WTC11 (cell line): ENCODE data around the gene CHRNB1. TPM values are rescaled to one million over a fixed set of nuclear protein-coding genes. Genes with fewer than 3 reads are reported as not detected.

Experiments
- ATAC-seq: fragments of 200-7000 bp; cut with Tn5 transposase; 2 replicates; pipeline ENCODE4 v1.10.0; 2021; ENCODE audit warnings: mild to moderate bottlenecking, moderate library complexity
- CTCF ChIA-PET: fragments of 300-600 bp; sonication (Branson Sonifier 250); formaldehyde crosslinking; loops from one replicate; lab custom pipeline; 2021; ENCODE audit warnings: antibody characterized with exemption; lab: Charles Lee
- POLR2A ChIA-PET: fragments of 350-600 bp; sonication (Branson Sonifier 250); formaldehyde crosslinking; loops from one replicate; lab custom pipeline; 2021; ENCODE audit warnings: antibody characterized with exemption; lab: Charles Lee
- DNase-seq: peaks from one replicate; pipeline ENCODE4 v3.0.0; 2021; ENCODE audit warnings: low spot score
- H3K27ac Mint-ChIP-seq: 2 replicates; pipeline ENCODE4 v1.8.0; 2021; ENCODE audit warnings: mixed read lengths
- H3K27me3 Mint-ChIP-seq: 2 replicates; pipeline ENCODE4 v1.8.0; 2021; ENCODE audit warnings: low read depth, mild to moderate bottlenecking, moderate library complexity, mixed read lengths
- H3K36me3 Mint-ChIP-seq: 2 replicates; pipeline ENCODE4 v1.8.0; 2021; ENCODE audit warnings: mixed read lengths
- H3K4me1 Mint-ChIP-seq: 2 replicates; pipeline ENCODE4 v1.8.0; 2022; ENCODE audit warnings: mixed read lengths
- H3K4me3 Mint-ChIP-seq: 2 replicates; pipeline ENCODE4 v1.8.0; 2021; ENCODE audit warnings: mild to moderate bottlenecking, moderate library complexity, mixed read lengths
- H3K9me3 Mint-ChIP-seq: 2 replicates; pipeline ENCODE4 v1.8.0; 2021; ENCODE audit warnings: mixed read lengths
- ATF1 ChIP-seq: sonication (generic); formaldehyde crosslinking; IDR thresholded peaks from 2 replicates; pipeline ENCODE4 v1.8.1; 2023; ENCODE audit warnings: mild to moderate bottlenecking, moderate library complexity, missing genetic modification reagents
- ESRRA ChIP-seq: sonication (generic); formaldehyde crosslinking; IDR thresholded peaks from 2 replicates; pipeline ENCODE4 v1.8.1; 2022; ENCODE audit warnings: mild to moderate bottlenecking, missing genetic modification reagents, borderline replicate concordance
- ETV6 ChIP-seq: sonication (generic); formaldehyde crosslinking; IDR thresholded peaks from 2 replicates; pipeline ENCODE4 v1.8.1; 2022; ENCODE audit warnings: mild to moderate bottlenecking, missing genetic modification reagents
- FOXP1 ChIP-seq: sonication (generic); formaldehyde crosslinking; IDR thresholded peaks from 2 replicates; pipeline ENCODE4 v1.8.0; 2022; ENCODE audit warnings: missing genetic modification reagents, mild to moderate bottlenecking, moderate library complexity, borderline replicate concordance
- HMGA2 ChIP-seq: fragments of 250-450 bp; sonication (Bioruptor Pico); IDR thresholded peaks from 2 replicates; pipeline ENCODE4 v1.4.0; 2021; ENCODE audit warnings: mild to moderate bottlenecking, moderate library complexity
- KAT7 ChIP-seq: sonication (generic); formaldehyde crosslinking; IDR thresholded peaks from 2 replicates; pipeline ENCODE4 v1.8.1; 2023; ENCODE audit warnings: missing genetic modification reagents, mild to moderate bottlenecking, borderline replicate concordance
- PRRX2 ChIP-seq: fragments of 250-450 bp; sonication (Bioruptor Pico); IDR thresholded peaks from 2 replicates; pipeline ENCODE4 v1.8.0; 2021; ENCODE audit warnings: mild to moderate bottlenecking
- SP1 ChIP-seq: sonication (generic); formaldehyde crosslinking; conservative IDR thresholded peaks from 2 replicates; pipeline ENCODE4 v1.8.1; 2022; ENCODE audit warnings: missing genetic modification reagents
- TCF7 ChIP-seq: sonication (generic); formaldehyde crosslinking; IDR thresholded peaks from 2 replicates; pipeline ENCODE4 v1.8.0; 2022; ENCODE audit warnings: mild to moderate bottlenecking, low read depth, missing genetic modification reagents, moderate library complexity
- ZNF317 ChIP-seq: sonication (generic); formaldehyde crosslinking; IDR thresholded peaks from 2 replicates; pipeline ENCODE4 v1.8.1; 2023; ENCODE audit warnings: low read depth, mild to moderate bottlenecking, moderate library complexity, missing genetic modification reagents, borderline replicate concordance
- ZNF416 ChIP-seq: fragments of 250-450 bp; sonication (Bioruptor Pico); IDR thresholded peaks from 2 replicates; pipeline ENCODE4 v1.9.0; 2021; ENCODE audit warnings: mild to moderate bottlenecking, inconsistent platforms
- total RNA-seq: library from RNA; stranded (reverse); gene quantifications from 3 replicates; pipeline ENCODE4 v1.2.3, GENCODE V29; 2021
- TF ChIP-seq, protein P1 (sequence below): sonication (generic); formaldehyde crosslinking; IDR thresholded peaks from 2 replicates; pipeline ENCODE4 v1.8.1; 2023; ENCODE audit warnings: mild to moderate bottlenecking, missing genetic modification reagents
- TF ChIP-seq, protein P2 (sequence below): sonication (generic); formaldehyde crosslinking; IDR thresholded peaks from 2 replicates; pipeline ENCODE4 v1.8.1; 2022; ENCODE audit warnings: mild to moderate bottlenecking, moderate library complexity, missing genetic modification reagents
- TF ChIP-seq, protein P3 (sequence below): sonication (generic); formaldehyde crosslinking; IDR thresholded peaks from 2 replicates; pipeline ENCODE4 v1.8.1; 2023; ENCODE audit warnings: mild to moderate bottlenecking, moderate library complexity, missing genetic modification reagents
- TF ChIP-seq, protein P4 (sequence below): fragments of 250-450 bp; sonication (Bioruptor Pico); IDR thresholded peaks from 2 replicates; pipeline ENCODE4 v1.9.0; 2021; ENCODE audit warnings: mild to moderate bottlenecking, borderline replicate concordance
- TF ChIP-seq, protein P5 (sequence below): fragments of 250-450 bp; sonication (Bioruptor Pico); IDR thresholded peaks from 2 replicates; pipeline ENCODE4 v1.9.0; 2021; ENCODE audit warnings: moderate library complexity, mild to moderate bottlenecking, inconsistent platforms, borderline replicate concordance
- TF ChIP-seq, protein P6 (sequence below): sonication (generic); formaldehyde crosslinking; IDR thresholded peaks from 2 replicates; pipeline ENCODE4 v1.8.0; 2023; ENCODE audit warnings: missing genetic modification reagents, mild to moderate bottlenecking, borderline replicate concordance
- TF ChIP-seq, protein P7 (sequence below): sonication (generic); formaldehyde crosslinking; IDR thresholded peaks from 2 replicates; pipeline ENCODE4 v1.8.0; 2023; ENCODE audit warnings: mild to moderate bottlenecking, missing genetic modification reagents

CHRNB1 gene
- total RNA-seq, 1 experiment from 2014 or later: 16.0 TPM

DNA sequence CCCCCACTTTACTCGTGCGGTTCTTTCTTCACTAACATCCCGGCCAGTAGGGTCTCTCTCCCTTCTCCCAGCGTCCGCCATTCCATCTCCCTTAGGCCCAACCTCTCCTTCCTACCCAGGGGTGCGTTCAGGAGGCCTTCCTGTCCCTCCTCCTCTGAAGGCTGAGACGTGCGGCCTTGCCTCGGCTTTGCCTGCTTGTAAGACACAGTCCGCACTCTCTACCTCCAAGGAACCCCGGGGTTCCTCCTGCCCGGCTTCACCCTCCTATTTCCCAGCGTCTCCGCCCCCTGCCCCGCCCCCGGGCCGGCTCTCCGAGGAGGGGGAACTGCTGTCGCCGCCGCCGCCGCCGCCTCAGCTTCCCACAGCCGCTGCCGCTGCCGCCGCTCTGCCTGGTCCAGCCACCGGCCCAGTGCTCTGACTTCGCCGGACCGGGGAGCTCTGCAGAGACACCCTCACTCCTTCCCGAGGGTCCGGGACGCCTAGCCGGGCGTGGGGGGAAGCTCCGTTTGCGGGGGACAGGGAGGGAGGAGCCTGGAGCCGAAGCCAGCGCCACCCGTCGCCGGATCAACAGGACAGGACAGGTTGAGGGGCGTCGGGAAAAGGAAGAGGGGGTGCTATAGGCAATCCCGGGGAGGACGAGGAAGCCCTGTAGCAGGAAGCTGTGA is 6.8 kb upstream of the CHRNB1 start:
- H3K4me1 Mint-ChIP-seq: peaks cover 30% of the 10 kb centered on the region
- peak overlapping the region; percentile 95 for H3K27ac Mint-ChIP-seq
- ChIA-PET POLR2A (interaction anchor here (0.9 to 4.0 kb wide), 6 partner anchors 34 to 123 kb away, joined by 3 to 38 read pairs (median 3); partner anchors contain the start of genes POLR2A, SLC35G6, TMEM256 and ZBTB4), CTCF (interaction anchor here (0.6 to 4.7 kb wide), 15 partner anchors 8 to 152 kb away, joined by 3 to 69 read pairs (median 10); partner anchors contain the start of genes ACAP1, KCTD11, NEURL4 and PLSCR3)
- H3K9me3 Mint-ChIP-seq: no peaks in the 10 kb centered on the region
- H3K36me3 Mint-ChIP-seq: no peaks in the 10 kb centered on the region
- TF ChIP-seq, protein P1, sequence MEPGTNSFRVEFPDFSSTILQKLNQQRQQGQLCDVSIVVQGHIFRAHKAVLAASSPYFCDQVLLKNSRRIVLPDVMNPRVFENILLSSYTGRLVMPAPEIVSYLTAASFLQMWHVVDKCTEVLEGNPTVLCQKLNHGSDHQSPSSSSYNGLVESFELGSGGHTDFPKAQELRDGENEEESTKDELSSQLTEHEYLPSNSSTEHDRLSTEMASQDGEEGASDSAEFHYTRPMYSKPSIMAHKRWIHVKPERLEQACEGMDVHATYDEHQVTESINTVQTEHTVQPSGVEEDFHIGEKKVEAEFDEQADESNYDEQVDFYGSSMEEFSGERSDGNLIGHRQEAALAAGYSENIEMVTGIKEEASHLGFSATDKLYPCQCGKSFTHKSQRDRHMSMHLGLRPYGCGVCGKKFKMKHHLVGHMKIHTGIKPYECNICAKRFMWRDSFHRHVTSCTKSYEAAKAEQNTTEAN (CRISPR knock-in tag): peak; percentile 12; the same call in 1 of the 2 replicates
- TF ChIP-seq, protein P2, sequence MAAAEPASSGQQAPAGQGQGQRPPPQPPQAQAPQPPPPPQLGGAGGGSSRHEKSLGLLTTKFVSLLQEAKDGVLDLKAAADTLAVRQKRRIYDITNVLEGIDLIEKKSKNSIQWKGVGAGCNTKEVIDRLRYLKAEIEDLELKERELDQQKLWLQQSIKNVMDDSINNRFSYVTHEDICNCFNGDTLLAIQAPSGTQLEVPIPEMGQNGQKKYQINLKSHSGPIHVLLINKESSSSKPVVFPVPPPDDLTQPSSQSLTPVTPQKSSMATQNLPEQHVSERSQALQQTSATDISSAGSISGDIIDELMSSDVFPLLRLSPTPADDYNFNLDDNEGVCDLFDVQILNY: peak; percentile 81
- TF ChIP-seq, protein P3, sequence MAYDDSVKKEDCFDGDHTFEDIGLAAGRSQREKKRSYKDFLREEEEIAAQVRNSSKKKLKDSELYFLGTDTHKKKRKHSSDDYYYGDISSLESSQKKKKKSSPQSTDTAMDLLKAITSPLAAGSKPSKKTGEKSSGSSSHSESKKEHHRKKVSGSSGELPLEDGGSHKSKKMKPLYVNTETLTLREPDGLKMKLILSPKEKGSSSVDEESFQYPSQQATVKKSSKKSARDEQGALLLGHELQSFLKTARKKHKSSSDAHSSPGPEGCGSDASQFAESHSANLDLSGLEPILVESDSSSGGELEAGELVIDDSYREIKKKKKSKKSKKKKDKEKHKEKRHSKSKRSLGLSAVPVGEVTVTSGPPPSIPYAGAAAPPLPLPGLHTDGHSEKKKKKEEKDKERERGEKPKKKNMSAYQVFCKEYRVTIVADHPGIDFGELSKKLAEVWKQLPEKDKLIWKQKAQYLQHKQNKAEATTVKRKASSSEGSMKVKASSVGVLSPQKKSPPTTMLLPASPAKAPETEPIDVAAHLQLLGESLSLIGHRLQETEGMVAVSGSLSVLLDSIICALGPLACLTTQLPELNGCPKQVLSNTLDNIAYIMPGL (CRISPR knock-in tag): 0 out of 2 replicates have a peak, but pooled peaks have one; percentile 42
- TF ChIP-seq ZNF317 (CRISPR knock-in tag): no peak
- TF ChIP-seq ETV6 (CRISPR knock-in tag): peak; percentile 35; the same call in 1 of the 2 replicates
- TF ChIP-seq HMGA2 (CRISPR knock-in tag): no peak
- TF ChIP-seq ATF1: 0 out of 2 replicates have a peak, but pooled peaks have one; percentile 38
- no peak for TF ChIP-seq PRRX2 (CRISPR knock-in tag)
- peak; percentile 65; the same call in 1 of the 2 replicates for TF ChIP-seq FOXP1 (CRISPR knock-in tag)
- TF ChIP-seq ZNF416 (CRISPR knock-in tag): no peak
- TF ChIP-seq, protein P4, sequence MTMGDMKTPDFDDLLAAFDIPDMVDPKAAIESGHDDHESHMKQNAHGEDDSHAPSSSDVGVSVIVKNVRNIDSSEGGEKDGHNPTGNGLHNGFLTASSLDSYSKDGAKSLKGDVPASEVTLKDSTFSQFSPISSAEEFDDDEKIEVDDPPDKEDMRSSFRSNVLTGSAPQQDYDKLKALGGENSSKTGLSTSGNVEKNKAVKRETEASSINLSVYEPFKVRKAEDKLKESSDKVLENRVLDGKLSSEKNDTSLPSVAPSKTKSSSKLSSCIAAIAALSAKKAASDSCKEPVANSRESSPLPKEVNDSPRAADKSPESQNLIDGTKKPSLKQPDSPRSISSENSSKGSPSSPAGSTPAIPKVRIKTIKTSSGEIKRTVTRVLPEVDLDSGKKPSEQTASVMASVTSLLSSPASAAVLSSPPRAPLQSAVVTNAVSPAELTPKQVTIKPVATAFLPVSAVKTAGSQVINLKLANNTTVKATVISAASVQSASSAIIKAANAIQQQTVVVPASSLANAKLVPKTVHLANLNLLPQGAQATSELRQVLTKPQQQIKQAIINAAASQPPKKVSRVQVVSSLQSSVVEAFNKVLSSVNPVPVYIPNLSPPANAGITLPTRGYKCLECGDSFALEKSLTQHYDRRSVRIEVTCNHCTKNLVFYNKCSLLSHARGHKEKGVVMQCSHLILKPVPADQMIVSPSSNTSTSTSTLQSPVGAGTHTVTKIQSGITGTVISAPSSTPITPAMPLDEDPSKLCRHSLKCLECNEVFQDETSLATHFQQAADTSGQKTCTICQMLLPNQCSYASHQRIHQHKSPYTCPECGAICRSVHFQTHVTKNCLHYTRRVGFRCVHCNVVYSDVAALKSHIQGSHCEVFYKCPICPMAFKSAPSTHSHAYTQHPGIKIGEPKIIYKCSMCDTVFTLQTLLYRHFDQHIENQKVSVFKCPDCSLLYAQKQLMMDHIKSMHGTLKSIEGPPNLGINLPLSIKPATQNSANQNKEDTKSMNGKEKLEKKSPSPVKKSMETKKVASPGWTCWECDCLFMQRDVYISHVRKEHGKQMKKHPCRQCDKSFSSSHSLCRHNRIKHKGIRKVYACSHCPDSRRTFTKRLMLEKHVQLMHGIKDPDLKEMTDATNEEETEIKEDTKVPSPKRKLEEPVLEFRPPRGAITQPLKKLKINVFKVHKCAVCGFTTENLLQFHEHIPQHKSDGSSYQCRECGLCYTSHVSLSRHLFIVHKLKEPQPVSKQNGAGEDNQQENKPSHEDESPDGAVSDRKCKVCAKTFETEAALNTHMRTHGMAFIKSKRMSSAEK: no peak
- TF ChIP-seq, protein P5, sequence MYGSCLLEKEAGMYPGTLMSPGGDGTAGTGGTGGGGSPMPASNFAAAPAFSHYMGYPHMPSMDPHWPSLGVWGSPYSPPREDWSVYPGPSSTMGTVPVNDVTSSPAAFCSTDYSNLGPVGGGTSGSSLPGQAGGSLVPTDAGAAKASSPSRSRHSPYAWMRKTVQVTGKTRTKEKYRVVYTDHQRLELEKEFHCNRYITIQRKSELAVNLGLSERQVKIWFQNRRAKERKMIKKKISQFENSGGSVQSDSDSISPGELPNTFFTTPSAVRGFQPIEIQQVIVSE (CRISPR knock-in tag): no peak
- TF ChIP-seq, protein P6, sequence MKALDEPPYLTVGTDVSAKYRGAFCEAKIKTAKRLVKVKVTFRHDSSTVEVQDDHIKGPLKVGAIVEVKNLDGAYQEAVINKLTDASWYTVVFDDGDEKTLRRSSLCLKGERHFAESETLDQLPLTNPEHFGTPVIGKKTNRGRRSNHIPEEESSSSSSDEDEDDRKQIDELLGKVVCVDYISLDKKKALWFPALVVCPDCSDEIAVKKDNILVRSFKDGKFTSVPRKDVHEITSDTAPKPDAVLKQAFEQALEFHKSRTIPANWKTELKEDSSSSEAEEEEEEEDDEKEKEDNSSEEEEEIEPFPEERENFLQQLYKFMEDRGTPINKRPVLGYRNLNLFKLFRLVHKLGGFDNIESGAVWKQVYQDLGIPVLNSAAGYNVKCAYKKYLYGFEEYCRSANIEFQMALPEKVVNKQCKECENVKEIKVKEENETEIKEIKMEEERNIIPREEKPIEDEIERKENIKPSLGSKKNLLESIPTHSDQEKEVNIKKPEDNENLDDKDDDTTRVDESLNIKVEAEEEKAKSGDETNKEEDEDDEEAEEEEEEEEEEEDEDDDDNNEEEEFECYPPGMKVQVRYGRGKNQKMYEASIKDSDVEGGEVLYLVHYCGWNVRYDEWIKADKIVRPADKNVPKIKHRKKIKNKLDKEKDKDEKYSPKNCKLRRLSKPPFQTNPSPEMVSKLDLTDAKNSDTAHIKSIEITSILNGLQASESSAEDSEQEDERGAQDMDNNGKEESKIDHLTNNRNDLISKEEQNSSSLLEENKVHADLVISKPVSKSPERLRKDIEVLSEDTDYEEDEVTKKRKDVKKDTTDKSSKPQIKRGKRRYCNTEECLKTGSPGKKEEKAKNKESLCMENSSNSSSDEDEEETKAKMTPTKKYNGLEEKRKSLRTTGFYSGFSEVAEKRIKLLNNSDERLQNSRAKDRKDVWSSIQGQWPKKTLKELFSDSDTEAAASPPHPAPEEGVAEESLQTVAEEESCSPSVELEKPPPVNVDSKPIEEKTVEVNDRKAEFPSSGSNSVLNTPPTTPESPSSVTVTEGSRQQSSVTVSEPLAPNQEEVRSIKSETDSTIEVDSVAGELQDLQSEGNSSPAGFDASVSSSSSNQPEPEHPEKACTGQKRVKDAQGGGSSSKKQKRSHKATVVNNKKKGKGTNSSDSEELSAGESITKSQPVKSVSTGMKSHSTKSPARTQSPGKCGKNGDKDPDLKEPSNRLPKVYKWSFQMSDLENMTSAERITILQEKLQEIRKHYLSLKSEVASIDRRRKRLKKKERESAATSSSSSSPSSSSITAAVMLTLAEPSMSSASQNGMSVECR (CRISPR knock-in tag): 0 out of 2 replicates have a peak, but pooled peaks have one; percentile 21
- TF ChIP-seq, protein P7, sequence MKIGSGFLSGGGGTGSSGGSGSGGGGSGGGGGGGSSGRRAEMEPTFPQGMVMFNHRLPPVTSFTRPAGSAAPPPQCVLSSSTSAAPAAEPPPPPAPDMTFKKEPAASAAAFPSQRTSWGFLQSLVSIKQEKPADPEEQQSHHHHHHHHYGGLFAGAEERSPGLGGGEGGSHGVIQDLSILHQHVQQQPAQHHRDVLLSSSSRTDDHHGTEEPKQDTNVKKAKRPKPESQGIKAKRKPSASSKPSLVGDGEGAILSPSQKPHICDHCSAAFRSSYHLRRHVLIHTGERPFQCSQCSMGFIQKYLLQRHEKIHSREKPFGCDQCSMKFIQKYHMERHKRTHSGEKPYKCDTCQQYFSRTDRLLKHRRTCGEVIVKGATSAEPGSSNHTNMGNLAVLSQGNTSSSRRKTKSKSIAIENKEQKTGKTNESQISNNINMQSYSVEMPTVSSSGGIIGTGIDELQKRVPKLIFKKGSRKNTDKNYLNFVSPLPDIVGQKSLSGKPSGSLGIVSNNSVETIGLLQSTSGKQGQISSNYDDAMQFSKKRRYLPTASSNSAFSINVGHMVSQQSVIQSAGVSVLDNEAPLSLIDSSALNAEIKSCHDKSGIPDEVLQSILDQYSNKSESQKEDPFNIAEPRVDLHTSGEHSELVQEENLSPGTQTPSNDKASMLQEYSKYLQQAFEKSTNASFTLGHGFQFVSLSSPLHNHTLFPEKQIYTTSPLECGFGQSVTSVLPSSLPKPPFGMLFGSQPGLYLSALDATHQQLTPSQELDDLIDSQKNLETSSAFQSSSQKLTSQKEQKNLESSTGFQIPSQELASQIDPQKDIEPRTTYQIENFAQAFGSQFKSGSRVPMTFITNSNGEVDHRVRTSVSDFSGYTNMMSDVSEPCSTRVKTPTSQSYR: no peak
- peak; percentile 66; the same call in 1 of the 2 replicates for TF ChIP-seq SP1 (CRISPR knock-in tag)
- TF ChIP-seq ESRRA (CRISPR knock-in tag): peak; percentile 54; the same call in 1 of the 2 replicates
- peak; percentile 57; the same call in 1 of the 2 replicates for TF ChIP-seq KAT7
- no peak for TF ChIP-seq TCF7
- TF ChIP-seq, all 79 proteins: peak for 10
- Mint-ChIP-seq H3K4me3 (peak overlapping the region; percentile 90), H3K27me3 (peaks cover 22% of the 10 kb centered on the region)
- ATAC-seq (peak; percentile 1), DNase-seq (peak; percentile 89)
